Natural killer cell (primary cell): ENCODE measurements around the gene PFDN4. TPM values are rescaled to one million over a fixed set of nuclear protein-coding genes. Genes with fewer than 3 reads are reported as not detected.

ENCODE experiments used
- ATAC-seq, 3 donors: fragments of 150-1000 bp in 2 of 3; fragments of 200-7000 bp in 1 of 3; cut with Tn5 transposase; 1 replicate in 1 of 3; 2 replicates in 2 of 3; pipeline ENCODE4 v1.10.0; 2021; ENCODE audit warnings: mild to moderate bottlenecking in 2 of 3, moderate library complexity in 2 of 3
- DNase-seq, 2 donors: peaks; one replicate each; pipeline versions ENCODE4 v3.0.0 to v3.0.0-alpha.2; 2013 to 2021; ENCODE audit warnings: mixed read lengths in 1 of 2
- H3K27ac ChIP-seq: one replicate; pipeline ENCODE4 v1.5.1; 2013; ENCODE audit warnings: mild to moderate bottlenecking, low read length
- H3K27me3 ChIP-seq: one replicate; pipeline ENCODE4 v1.6.1; 2013; ENCODE audit warnings: low read length; ENCODE audit not compliant: control insufficient read depth, insufficient read depth
- H3K36me3 ChIP-seq: one replicate; pipeline ENCODE4 v1.6.1; 2013; ENCODE audit warnings: low read length; ENCODE audit not compliant: control insufficient read depth, insufficient read depth
- H3K4me1 ChIP-seq: one replicate; pipeline ENCODE4 v1.6.1; 2013; ENCODE audit warnings: low read length; ENCODE audit not compliant: control insufficient read depth, insufficient read depth
- H3K4me3 ChIP-seq: one replicate; pipeline ENCODE4 v1.5.1; 2013; ENCODE audit warnings: low read length
- H3K9me3 ChIP-seq: one replicate; pipeline ENCODE4 v1.6.1; 2013; ENCODE audit warnings: low read length; ENCODE audit not compliant: control insufficient read depth, insufficient read depth
- H3K27ac Mint-ChIP-seq, 2 donors: one replicate each; pipeline ENCODE4 v1.8.0; 2022; ENCODE audit warnings: mild to moderate bottlenecking in 2 of 2, mixed read lengths in 2 of 2, moderate library complexity in 1 of 2
- H3K27me3 Mint-ChIP-seq, 2 donors: one replicate each; pipeline ENCODE4 v1.8.0; 2022; ENCODE audit warnings: low read depth in 2 of 2, mixed read lengths in 2 of 2
- H3K36me3 Mint-ChIP-seq: one replicate; pipeline ENCODE4 v1.8.0; 2022; ENCODE audit warnings: mixed read lengths
- H3K4me1 Mint-ChIP-seq, 2 donors: one replicate each; pipeline ENCODE4 v1.8.0; 2022; ENCODE audit warnings: mixed read lengths in 2 of 2
- H3K4me3 Mint-ChIP-seq: one replicate; pipeline ENCODE4 v1.8.0; 2022; ENCODE audit warnings: mild to moderate bottlenecking, moderate library complexity, mixed read lengths
- H3K9me3 Mint-ChIP-seq, 2 donors: one replicate each; pipeline ENCODE4 v1.8.0; 2022; ENCODE audit warnings: mixed read lengths in 2 of 2
- CTCF ChIP-seq: fragments of 200-600 bp; IDR thresholded peaks from one replicate; pipeline ENCODE4 v1.8.0; 2022; ENCODE audit warnings: antibody characterized with exemption
- WGBS: methylation state at CpG from one replicate; pipeline ENCODE4 v1.1.7; 2013; ENCODE audit warnings: missing lambda C conversion rate; ENCODE audit not compliant: insufficient coverage; 5-methylcytosine and 5-hydroxymethylcytosine counted together
- intact Hi-C: fragments of 100-400 bp; cut with micrococcal nuclease; formaldehyde crosslinking; loops from one replicate; pipeline ENCODE4 v1.14.2; 2022
- total RNA-seq, 4 donors: library from RNA; stranded (reverse); fragments of 120-200 nt in 1 of 4; gene quantifications; one replicate each; pipeline versions ENCODE4 v1.2.3 to v1.2.4, GENCODE V29; 2013 to 2022

The PFDN4 gene
- total RNA-seq, 3 donors from 2014 or later (not counting 1 experiment from before 2014, with no cell fraction given): 16.5 to 22.2 (median 17.1) TPM

- H3K27me3 ChIP-seq: peaks cover 8% of the 10 kb centered on the region
- intact Hi-C loops: no loop called here
- peaks cover 45 to 65% of the 10 kb centered on the region in 2 donors for H3K27me3 Mint-ChIP-seq
Observed at GRCh38 chr20:54166987-54167662, 40.8 kb upstream of the PFDN4 start.

GRCh38 chr20:54167909-54168872 is 39.7 kb upstream of the PFDN4 start:
- H3K27me3 Mint-ChIP-seq: peaks cover 49 to 66% of the 10 kb centered on the region in 2 donors
- no peak overlapping the region for H3K4me3 Mint-ChIP-seq
- H3K27ac Mint-ChIP-seq: no peak overlapping the region
- DNase-seq: no peak
- Histone ChIP-seq H3K27ac (no peak overlapping the region), H3K9me3 (no peaks in the 10 kb centered on the region), H3K36me3 (no peaks in the 10 kb centered on the region), H3K4me3 (no peak overlapping the region), H3K4me1 (peaks cover 3% of the 10 kb centered on the region), H3K27me3 (peaks cover 19% of the 10 kb centered on the region)
- H3K9me3 Mint-ChIP-seq: no peaks in the 10 kb centered on the region
- H3K4me1 Mint-ChIP-seq: peaks cover 0 to 2% of the 10 kb centered on the region in 2 donors
- no peaks in the 10 kb centered on the region for H3K36me3 Mint-ChIP-seq
- WGBS: 54% methylated on average over 11 of the region's 11 CpGs
- ATAC-seq: no peak
- no peak for TF ChIP-seq CTCF
- intact Hi-C loops: no loop called here

More at GRCh38 chr20:54166987-54167662, 40.8 kb upstream of the PFDN4 start:
- ATAC-seq (no peak), DNase-seq (no peak)
- Histone ChIP-seq H3K4me3 (no peak overlapping the region), H3K36me3 (no peaks in the 10 kb centered on the region), H3K4me1 (no peaks in the 10 kb centered on the region), H3K27ac (no peak overlapping the region), H3K9me3 (no peaks in the 10 kb centered on the region)
- H3K9me3 Mint-ChIP-seq: no peaks in the 10 kb centered on the region
- no peak for TF ChIP-seq CTCF
- WGBS: 79% methylated on average over 7 of the region's 7 CpGs
- H3K36me3 Mint-ChIP-seq: no peaks in the 10 kb centered on the region
- no peak overlapping the region for H3K4me3 Mint-ChIP-seq
- H3K27ac Mint-ChIP-seq: no peak overlapping the region
- H3K4me1 Mint-ChIP-seq: no peaks in the 10 kb centered on the region

DNA sequence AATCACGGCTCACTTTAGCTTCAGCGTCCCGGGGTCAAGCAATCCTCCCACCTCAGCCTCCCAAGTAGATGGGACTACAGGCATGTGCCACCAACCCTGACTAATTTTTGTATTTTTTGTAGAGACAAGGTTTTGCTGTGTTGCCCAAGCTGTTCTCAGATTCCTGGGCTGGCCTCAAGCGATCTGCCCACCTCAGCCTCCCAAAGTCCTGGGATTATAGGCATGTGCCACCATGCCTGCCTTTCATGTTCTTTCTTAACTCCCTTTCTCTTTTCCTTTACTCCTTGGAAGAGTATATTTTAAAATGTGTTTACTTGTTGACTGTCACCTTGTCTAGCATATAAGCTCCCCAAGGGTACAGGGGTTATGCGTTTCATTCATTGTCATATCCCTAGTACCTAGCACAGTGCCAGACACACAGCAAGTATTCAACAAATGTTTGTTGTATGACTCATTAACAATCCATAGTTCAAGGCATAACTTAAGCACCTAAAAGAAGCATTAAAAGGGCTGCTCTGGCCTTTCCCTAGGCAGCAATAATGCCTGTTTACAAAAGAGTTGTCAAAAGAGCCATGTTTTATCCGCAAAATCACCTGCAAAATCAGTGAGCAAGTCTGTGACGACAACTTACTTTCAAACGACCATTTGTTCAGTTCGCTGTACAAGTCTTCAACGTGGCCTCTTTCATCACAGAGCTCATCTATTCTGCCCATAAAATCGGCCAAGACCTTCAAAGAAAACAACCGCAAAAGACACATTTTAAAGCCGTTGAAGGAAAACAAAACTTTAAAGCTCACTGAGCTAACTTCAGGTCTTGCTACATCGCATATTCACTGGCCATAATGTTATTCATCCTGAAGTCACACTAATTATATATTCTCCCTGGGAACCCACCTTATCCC is 38.7 kb upstream of the PFDN4 start:
- Mint-ChIP-seq H3K9me3 (no peaks in the 10 kb centered on the region), H3K36me3 (no peaks in the 10 kb centered on the region), H3K4me1 (peaks cover 0 to 8% of the 10 kb centered on the region in 2 donors), H3K27ac (no peak overlapping the region), H3K27me3 (peaks cover 54 to 72% of the 10 kb centered on the region in 2 donors), H3K4me3 (no peak overlapping the region)
- no peak for DNase-seq
- ATAC-seq: no peak
- Histone ChIP-seq H3K4me3 (no peak overlapping the region), H3K27me3 (peaks cover 26% of the 10 kb centered on the region), H3K9me3 (no peaks in the 10 kb centered on the region), H3K27ac (no peak overlapping the region), H3K36me3 (no peaks in the 10 kb centered on the region), H3K4me1 (peaks cover 12% of the 10 kb centered on the region)
- 77% methylated on average over 14 of the region's 14 CpGs for WGBS
- intact Hi-C loops: no loop called here
- TF ChIP-seq CTCF: no peak
